ENCODE data around the gene SLC39A3. TPM values are rescaled to one million over a fixed set of nuclear protein-coding genes. Genes with fewer than 3 reads are reported as not detected.

SLC39A3 gene
- total RNA-seq, 1 experiment from 2014 or later = 39.1 TPM

DNA sequence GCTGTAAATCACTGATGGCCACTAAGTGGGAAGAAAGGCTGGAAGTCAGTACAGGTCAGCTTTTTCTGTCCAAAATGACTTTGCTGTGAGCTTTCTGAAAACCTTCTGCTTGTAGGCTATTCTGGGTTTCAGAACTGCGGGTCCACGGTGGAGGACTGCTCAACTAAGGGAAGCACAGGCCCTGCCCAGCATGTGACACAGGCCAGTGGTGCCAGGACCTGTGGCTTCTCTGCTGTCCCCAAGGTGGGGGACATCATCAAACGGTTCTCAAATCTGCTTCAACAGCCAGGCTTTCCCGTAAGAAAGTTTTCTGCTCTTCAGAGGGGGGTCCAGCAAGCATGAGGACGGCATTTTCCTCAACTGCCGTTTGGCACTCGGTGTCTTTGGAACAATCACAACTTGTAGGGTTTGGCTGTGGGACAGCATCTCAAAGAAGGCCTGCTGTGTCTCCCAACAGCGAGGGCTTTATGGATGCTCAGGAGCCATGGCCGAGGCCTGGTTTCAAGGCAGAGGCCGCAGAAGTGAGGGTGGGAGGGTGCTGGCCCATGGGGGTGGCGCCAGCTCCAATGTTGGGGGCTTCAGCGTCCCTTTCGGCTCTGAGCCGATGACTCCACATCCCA, 39.4 kb upstream of the SLC39A3 start (continued):
- TF ChIP-seq, protein P1, sequence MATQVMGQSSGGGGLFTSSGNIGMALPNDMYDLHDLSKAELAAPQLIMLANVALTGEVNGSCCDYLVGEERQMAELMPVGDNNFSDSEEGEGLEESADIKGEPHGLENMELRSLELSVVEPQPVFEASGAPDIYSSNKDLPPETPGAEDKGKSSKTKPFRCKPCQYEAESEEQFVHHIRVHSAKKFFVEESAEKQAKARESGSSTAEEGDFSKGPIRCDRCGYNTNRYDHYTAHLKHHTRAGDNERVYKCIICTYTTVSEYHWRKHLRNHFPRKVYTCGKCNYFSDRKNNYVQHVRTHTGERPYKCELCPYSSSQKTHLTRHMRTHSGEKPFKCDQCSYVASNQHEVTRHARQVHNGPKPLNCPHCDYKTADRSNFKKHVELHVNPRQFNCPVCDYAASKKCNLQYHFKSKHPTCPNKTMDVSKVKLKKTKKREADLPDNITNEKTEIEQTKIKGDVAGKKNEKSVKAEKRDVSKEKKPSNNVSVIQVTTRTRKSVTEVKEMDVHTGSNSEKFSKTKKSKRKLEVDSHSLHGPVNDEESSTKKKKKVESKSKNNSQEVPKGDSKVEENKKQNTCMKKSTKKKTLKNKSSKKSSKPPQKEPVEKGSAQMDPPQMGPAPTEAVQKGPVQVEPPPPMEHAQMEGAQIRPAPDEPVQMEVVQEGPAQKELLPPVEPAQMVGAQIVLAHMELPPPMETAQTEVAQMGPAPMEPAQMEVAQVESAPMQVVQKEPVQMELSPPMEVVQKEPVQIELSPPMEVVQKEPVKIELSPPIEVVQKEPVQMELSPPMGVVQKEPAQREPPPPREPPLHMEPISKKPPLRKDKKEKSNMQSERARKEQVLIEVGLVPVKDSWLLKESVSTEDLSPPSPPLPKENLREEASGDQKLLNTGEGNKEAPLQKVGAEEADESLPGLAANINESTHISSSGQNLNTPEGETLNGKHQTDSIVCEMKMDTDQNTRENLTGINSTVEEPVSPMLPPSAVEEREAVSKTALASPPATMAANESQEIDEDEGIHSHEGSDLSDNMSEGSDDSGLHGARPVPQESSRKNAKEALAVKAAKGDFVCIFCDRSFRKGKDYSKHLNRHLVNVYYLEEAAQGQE (IDR thresholded peaks at IDR 0.05; ENCODE audit: low read depth) = no peak
- no peak for TF ChIP-seq ZNF274 (IDR thresholded peaks at IDR 0.05; ENCODE audit: low read depth, low read length)
- no peak for TF ChIP-seq FOSL1 (IDR thresholded peaks at IDR 0.05; ENCODE audit: low read depth)
- no peak for TF ChIP-seq SP1 (IDR thresholded peaks at IDR 0.05; ENCODE audit: low read depth)

DNA sequence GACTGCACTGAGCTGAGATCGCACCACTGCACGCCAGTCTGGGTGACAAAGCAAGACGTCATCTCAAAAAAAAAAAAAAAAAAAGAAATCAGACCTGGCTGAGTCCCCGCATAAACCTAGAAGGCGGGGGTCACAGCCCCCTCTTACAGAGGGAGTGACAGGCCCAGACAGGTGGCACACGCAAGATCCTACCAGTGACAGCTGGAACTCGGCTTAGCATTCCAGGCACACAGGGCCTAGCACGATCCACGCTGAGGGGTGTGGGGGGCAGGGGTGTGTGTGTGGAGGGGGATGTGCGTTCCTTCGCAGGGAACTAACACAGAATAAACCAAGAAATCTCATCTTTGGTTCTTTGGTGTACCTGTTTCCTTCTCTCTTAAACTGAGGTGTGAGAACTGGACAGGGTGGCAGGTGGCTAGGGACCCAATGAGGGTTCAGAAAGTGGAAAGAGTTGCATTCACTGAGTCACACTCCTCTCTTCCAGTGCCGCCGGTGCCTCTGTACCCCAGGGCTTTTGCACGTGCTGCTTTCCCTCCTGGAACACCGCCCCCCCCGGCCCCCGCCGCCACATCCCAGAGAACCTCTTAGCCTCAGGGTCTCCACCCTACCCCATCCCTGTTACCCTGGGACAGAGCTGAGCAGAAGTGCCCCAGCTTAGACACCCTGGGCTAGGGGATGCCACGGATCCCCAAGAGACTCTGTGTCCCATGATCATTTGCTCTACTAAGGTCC, 38.3 kb upstream of the SLC39A3 start:
- H3K4me3 ChIP-seq (replicated peaks in 1 of 2; ENCODE audit: low read depth in 1 of 2, low read length in 2 of 2) = no peak overlapping the region
- CTCF ChIA-PET = no interaction called here
- POLR2A ChIA-PET = no interaction called here
- no peaks in the 10 kb centered on the region for H3K9me2 ChIP-seq (ENCODE audit: insufficient read depth)
- no peak overlapping the region for H2AFZ ChIP-seq (ENCODE audit: low read depth, low read length, poor library complexity, severe bottlenecking)
- H4K20me1 ChIP-seq (ENCODE audit: insufficient read depth) = peaks cover 6% of the 10 kb centered on the region; the same call in 1 of the 2 replicates
- no peak overlapping the region for H3K27ac ChIP-seq (ENCODE audit: low read depth, low read length)
- no peak for DNase-seq (ENCODE audit: low read depth, low spot score)
- BruUV-seq (replicated peaks) = no TSS peak
- RAD21 ChIA-PET (ENCODE audit: low non-redundant PET in 1 of 2, low total read pairs in 2 of 2, uncharacterized antibody in 2 of 2, unreplicated experiment in 2 of 2) = no interaction called here
- no peaks in the 10 kb centered on the region for H3K9me3 ChIP-seq (ENCODE audit: control insufficient read depth in 1 of 2, insufficient read depth in 1 of 2, low read depth in 1 of 2, low read length in 2 of 2)
- H3K27me3 ChIP-seq (ENCODE audit: insufficient read depth, low read length) = no peaks in the 10 kb centered on the region
- peaks cover 94% of the 10 kb centered on the region for H3K79me2 ChIP-seq (ENCODE audit: insufficient read depth, low read length)
- intact Hi-C loops (cut with micrococcal nuclease) = no loop called here
- no peak overlapping the region for H3K9ac ChIP-seq (ENCODE audit: low read length)
- H3K4me1 ChIP-seq (ENCODE audit: control insufficient read depth in 1 of 2, insufficient read depth in 2 of 2, low read length in 2 of 2) = peaks cover 7 to 13% of the 10 kb centered on the region in 2 experiments; a peak in 3 of 4 replicates
- H3K4me2 ChIP-seq (ENCODE audit: low read length) = no peak overlapping the region
- peaks cover 5 to 23% of the 10 kb centered on the region in 2 experiments; a peak in 2 of 4 replicates for H3K36me3 ChIP-seq (ENCODE audit: control insufficient read depth in 1 of 2, insufficient read depth in 2 of 2, low read length in 2 of 2)
- no peak for ATAC-seq
- TF ChIP-seq FOSL1 (IDR thresholded peaks at IDR 0.05; ENCODE audit: low read depth) (no peak), SP1 (IDR thresholded peaks at IDR 0.05; ENCODE audit: low read depth) (no peak), SIN3A (IDR thresholded peaks at IDR 0.05; ENCODE audit: low read depth) (no peak), EZH2phosphoT487 (IDR thresholded peaks at IDR 0.05; ENCODE audit: borderline replicate concordance) (no peak), POLR2AphosphoS5 (IDR thresholded peaks at IDR 0.05; ENCODE audit: low read depth, low read length) (no peak), POLR2A (IDR thresholded peaks at IDR 0.05; ENCODE audit: borderline replicate concordance, extremely low read depth, insufficient read depth, insufficient read length) (no peak), TCF7L2 (IDR thresholded peaks at IDR 0.05; ENCODE audit: borderline replicate concordance, extremely low read depth, insufficient read depth, insufficient read length) (no peak), SRF (IDR thresholded peaks at IDR 0.05; ENCODE audit: low read depth) (no peak), CBX3 (IDR thresholded peaks at IDR 0.05; ENCODE audit: low read depth) (no peak), JUND (IDR thresholded peaks at IDR 0.05) (no peak)
- TF ChIP-seq, protein P2, sequence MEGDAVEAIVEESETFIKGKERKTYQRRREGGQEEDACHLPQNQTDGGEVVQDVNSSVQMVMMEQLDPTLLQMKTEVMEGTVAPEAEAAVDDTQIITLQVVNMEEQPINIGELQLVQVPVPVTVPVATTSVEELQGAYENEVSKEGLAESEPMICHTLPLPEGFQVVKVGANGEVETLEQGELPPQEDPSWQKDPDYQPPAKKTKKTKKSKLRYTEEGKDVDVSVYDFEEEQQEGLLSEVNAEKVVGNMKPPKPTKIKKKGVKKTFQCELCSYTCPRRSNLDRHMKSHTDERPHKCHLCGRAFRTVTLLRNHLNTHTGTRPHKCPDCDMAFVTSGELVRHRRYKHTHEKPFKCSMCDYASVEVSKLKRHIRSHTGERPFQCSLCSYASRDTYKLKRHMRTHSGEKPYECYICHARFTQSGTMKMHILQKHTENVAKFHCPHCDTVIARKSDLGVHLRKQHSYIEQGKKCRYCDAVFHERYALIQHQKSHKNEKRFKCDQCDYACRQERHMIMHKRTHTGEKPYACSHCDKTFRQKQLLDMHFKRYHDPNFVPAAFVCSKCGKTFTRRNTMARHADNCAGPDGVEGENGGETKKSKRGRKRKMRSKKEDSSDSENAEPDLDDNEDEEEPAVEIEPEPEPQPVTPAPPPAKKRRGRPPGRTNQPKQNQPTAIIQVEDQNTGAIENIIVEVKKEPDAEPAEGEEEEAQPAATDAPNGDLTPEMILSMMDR (IDR thresholded peaks at IDR 0.05 in 2 of 3, conservative IDR thresholded peaks at IDR 0.05 in 1 of 3; ENCODE audit: borderline replicate concordance in 1 of 3, insufficient read depth in 1 of 3, low read depth in 2 of 3, low read length in 2 of 3) = no peak
- TF ChIP-seq, protein P1 (IDR thresholded peaks at IDR 0.05; ENCODE audit: low read depth) = no peak

Data from HCT116 (cell line).